AG10803 (cell line): ENCODE data around the gene SPARC.

ENCODE experiments used
- DNase-seq: peaks from one replicate; pipeline ENCODE4 v3.0.0; 2010; ENCODE audit warnings: low read depth
- H3K4me3 ChIP-seq: 2 replicates; pipeline ENCODE4 v1.5.1; 2011; ENCODE audit warnings: mild to moderate bottlenecking, low read length, control low read depth
- CTCF ChIP-seq: conservative IDR thresholded peaks from 2 replicates; pipeline ENCODE4 v1.5.1; 2011; ENCODE audit warnings: mild to moderate bottlenecking, low read length, control low read depth, inconsistent platforms

Gene SPARC

GRCh38 chr5:151717416-151717815 lies 30.7 kb upstream of the SPARC start:
- peak overlapping the region; percentile 49; the same call in 1 of the 2 replicates for H3K4me3 ChIP-seq
- 0 out of 2 replicates have a peak, but pooled peaks have one; percentile 2 for TF ChIP-seq CTCF
- DNase-seq = peak; percentile 56

- TF ChIP-seq CTCF = no peak
- no peak overlapping the region for H3K4me3 ChIP-seq
- no peak for DNase-seq
Observed at GRCh38 chr5:151709109-151709735, 22.5 kb upstream of the SPARC start.

GRCh38 chr5:151708126-151708525 lies 21.4 kb upstream of the SPARC start:
- H3K4me3 ChIP-seq = no peak overlapping the region
- DNase-seq = peak; percentile 30
- no peak for TF ChIP-seq CTCF

GRCh38 chr5:151707567-151707966 lies 20.9 kb upstream of the SPARC start:
- DNase-seq = peak; percentile 40
- TF ChIP-seq CTCF = no peak
- no peak overlapping the region for H3K4me3 ChIP-seq

GRCh38 chr5:151706906-151707305 lies 20.2 kb upstream of the SPARC start:
- H3K4me3 ChIP-seq = no peak overlapping the region
- TF ChIP-seq CTCF = no peak
- no peak for DNase-seq

- TF ChIP-seq CTCF = no peak
- DNase-seq = no peak
- no peak overlapping the region for H3K4me3 ChIP-seq
Observed at GRCh38 chr5:151703780-151704179, 17.1 kb upstream of the SPARC start.

GRCh38 chr5:151703227-151703626 lies 16.5 kb upstream of the SPARC start:
- DNase-seq = no peak
- no peak overlapping the region for H3K4me3 ChIP-seq
- TF ChIP-seq CTCF = no peak
